A673 (cell line): ENCODE data around the gene LRRIQ4. TPM values are rescaled to one million over a fixed set of nuclear protein-coding genes. Genes with fewer than 3 reads are reported as not detected.

Source experiments
- BruUV-seq: library from RNA; stranded (reverse); fragments of 400-500 nt; replicated peaks from 2 replicates; lab custom pipeline; 2021; lab: Mats Ljungman, UMichigan
- CTCF ChIA-PET: fragments of 300-600 bp; sonication (Branson Sonifier 250); formaldehyde crosslinking; loops from one replicate; lab custom pipeline; 2022; ENCODE audit warnings: antibody characterized with exemption; lab: Charles Lee
- POLR2A ChIA-PET: fragments of 300-600 bp; sonication (Branson Sonifier 250); formaldehyde crosslinking; loops from one replicate; lab custom pipeline; 2022; ENCODE audit warnings: antibody characterized with exemption; ENCODE audit not compliant: low non-redundant PET; lab: Charles Lee
- DNase-seq: peaks from one replicate; pipeline ENCODE4 v3.0.0-alpha.2; 2015; ENCODE audit warnings: low spot score
- H3K27ac ChIP-seq: fragments of 200-600 bp; sonication (generic); 2 replicates; pipeline ENCODE4 v1.5.1; 2016; ENCODE audit warnings: mixed run types, low read depth, mild to moderate bottlenecking, mixed read lengths, antibody characterized with exemption, low read length; ENCODE audit not compliant: poor library complexity, severe bottlenecking
- H3K27me3 ChIP-seq: fragments of 200-600 bp; sonication (generic); replicated peaks from 2 replicates; pipeline ENCODE4 v1.6.1; 2017; ENCODE audit warnings: mixed run types, low read depth, mild to moderate bottlenecking, mixed read lengths, antibody characterized with exemption, low read length; ENCODE audit not compliant: insufficient read depth, poor library complexity
- H3K36me3 ChIP-seq: fragments of 200-600 bp; sonication (generic); 2 replicates; pipeline ENCODE4 v1.6.1; 2016; ENCODE audit warnings: mixed run types, mild to moderate bottlenecking, mixed read lengths, antibody characterized with exemption, low read length; ENCODE audit not compliant: insufficient read depth, poor library complexity, severe bottlenecking
- H3K4me1 ChIP-seq: fragments of 200-600 bp; sonication (generic); 2 replicates; pipeline ENCODE4 v1.6.1; 2017; ENCODE audit warnings: mixed run types, mild to moderate bottlenecking, mixed read lengths, antibody characterized with exemption, low read length; ENCODE audit not compliant: insufficient read depth, poor library complexity, severe bottlenecking
- H3K4me3 ChIP-seq: fragments of 200-600 bp; sonication (generic); 2 replicates; pipeline ENCODE4 v1.5.1; 2016; ENCODE audit warnings: low read depth, mixed run types, mild to moderate bottlenecking, mixed read lengths, low read length; ENCODE audit not compliant: poor library complexity, severe bottlenecking
- H3K9me3 ChIP-seq: fragments of 200-600 bp; sonication (generic); 2 replicates; pipeline ENCODE4 v1.6.1; 2016; ENCODE audit warnings: mixed run types, low read depth, mild to moderate bottlenecking, mixed read lengths, antibody characterized with exemption, low read length; ENCODE audit not compliant: poor library complexity, severe bottlenecking
- CTCF ChIP-seq: fragments of 300-800, 200-600 bp; sonication (generic); conservative IDR thresholded peaks from 2 replicates; pipeline ENCODE4 v1.5.1; 2017; ENCODE audit warnings: low read depth, mild to moderate bottlenecking, antibody characterized with exemption, low read length, moderate library complexity, mixed read lengths
- EZH2 ChIP-seq: fragments of 200-600 bp; sonication (generic); IDR thresholded peaks from 2 replicates; pipeline ENCODE4 v1.6.1; 2017; ENCODE audit warnings: borderline replicate concordance, low read depth, mild to moderate bottlenecking, mixed read lengths, antibody characterized with exemption, low read length; ENCODE audit not compliant: poor library complexity, severe bottlenecking
- intact Hi-C: fragments of 100-400 bp; cut with micrococcal nuclease; formaldehyde crosslinking; loops from one replicate; pipeline ENCODE4 v1.10.0; 2022; ENCODE audit not compliant: unreplicated experiment
- total RNA-seq: library from RNA; stranded (reverse); gene quantifications from 2 replicates; pipeline ENCODE4 v1.2.3, GENCODE V29; 2021

The LRRIQ4 gene
- total RNA-seq, 1 experiment from 2014 or later: 0.15 TPM

DNA sequence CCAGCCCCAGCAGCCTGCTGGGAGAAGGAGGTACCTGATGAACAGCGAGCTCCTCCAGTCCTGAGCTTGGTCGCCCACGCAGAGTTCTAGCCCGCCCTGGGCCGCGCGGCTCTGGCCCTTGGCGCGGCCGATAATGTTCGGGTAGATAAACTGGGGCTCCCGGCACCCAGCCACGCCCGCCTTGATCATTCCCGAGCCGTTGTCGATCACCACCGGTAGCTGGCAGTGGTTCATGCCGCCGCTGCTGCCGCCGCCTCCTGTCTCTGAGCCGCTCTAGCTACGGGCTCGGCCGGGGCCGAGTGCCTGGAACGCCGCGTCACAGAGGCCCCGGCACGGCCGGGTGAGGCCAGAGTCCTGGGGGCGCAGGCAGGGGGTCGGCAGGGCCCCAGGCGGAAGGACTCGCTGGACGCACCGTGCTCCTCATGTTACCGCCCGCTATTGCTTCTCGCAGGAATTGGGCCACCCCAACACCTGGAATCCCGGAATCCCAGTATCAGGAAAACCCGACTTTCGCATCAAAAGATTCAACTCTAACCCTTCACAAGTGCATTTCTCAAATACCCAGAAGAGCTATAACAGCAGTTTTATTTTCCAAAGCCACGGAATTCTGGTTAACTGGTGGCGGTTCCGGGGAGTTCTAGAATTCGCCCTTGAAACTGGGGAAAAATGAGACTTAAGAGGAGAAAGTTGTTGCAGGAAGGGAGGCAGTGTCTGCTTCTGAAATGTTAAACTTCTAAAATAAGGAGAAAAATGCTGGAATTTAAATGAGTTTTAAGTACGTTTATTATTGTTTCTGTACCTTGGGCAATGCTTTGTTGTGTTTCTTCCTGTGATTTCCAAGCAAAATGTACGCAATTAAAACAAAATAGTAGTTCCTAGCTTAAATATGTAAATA is 43.1 kb upstream of the LRRIQ4 start, which contains the start of gene ACTRT3:
Gene ACTRT3 (minus strand): TSS at position 275 of the 895 bp plus-strand sequence. CDS start 41 bp downstream, at position 234.
- no TSS peak for BruUV-seq
- no peaks in the 10 kb centered on the region for H3K27me3 ChIP-seq
- intact Hi-C loops: loop anchor here (10.0 kb wide), 4 partner anchors 195 to 1035 kb away; partner anchors contain the start of gene SEC62
- peaks cover 7% of the 10 kb centered on the region for H3K4me1 ChIP-seq
- TF ChIP-seq CTCF: no peak; the same call in 1 of the 2 replicates
- no peak for TF ChIP-seq EZH2
- ChIA-PET CTCF (interaction anchor here (0.6 kb wide), 1 partner anchor 570 kb away, joined by 9 read pairs; no protein-coding TSS in a partner anchor), POLR2A (interaction anchor here (0.6 kb wide), 1 partner anchor 763 kb away, joined by 12 read pairs; no protein-coding TSS in a partner anchor)
- H3K9me3 ChIP-seq: no peaks in the 10 kb centered on the region
- H3K4me3 ChIP-seq: peak within 1 kb of the TSS; percentile 57
- H3K36me3 ChIP-seq: peaks cover under 1% of the 10 kb centered on the region
- peak within 1 kb of the TSS; percentile 80 for H3K27ac ChIP-seq
- peak; percentile 82 for DNase-seq

- intact Hi-C loops: no loop called here
These were observed 41.0 kb upstream of the LRRIQ4 start for GRCh38 chr3:169771497-169772304.

More at GRCh38 chr3:169771497-169772304, 41.0 kb upstream of the LRRIQ4 start:
- H3K36me3 ChIP-seq: peaks cover 19% of the 10 kb centered on the region
- POLR2A ChIA-PET: no interaction called here
- no peak for TF ChIP-seq EZH2
- TF ChIP-seq CTCF: no peak
- peak overlapping the region; percentile 76 for H3K4me3 ChIP-seq
- peak; percentile 91 for DNase-seq
- H3K27me3 ChIP-seq: no peaks in the 10 kb centered on the region
- no peaks in the 10 kb centered on the region for H3K9me3 ChIP-seq
- CTCF ChIA-PET: interaction anchor here (0.6 to 1.0 kb wide), 2 partner anchors 9 to 19 kb away, joined by 5 to 11 read pairs; no protein-coding TSS in a partner anchor
- H3K4me1 ChIP-seq: peaks cover 18% of the 10 kb centered on the region
- BruUV-seq: no TSS peak
- H3K27ac ChIP-seq: peak overlapping the region; percentile 97
